ENCODE results near the gene NR2E1. TPM values are rescaled to one million over a fixed set of nuclear protein-coding genes. Genes with fewer than 3 reads are reported as not detected.

The NR2E1 gene
- polyA plus RNA-seq, 3 donors from 2014 or later, result not detected

DNA sequence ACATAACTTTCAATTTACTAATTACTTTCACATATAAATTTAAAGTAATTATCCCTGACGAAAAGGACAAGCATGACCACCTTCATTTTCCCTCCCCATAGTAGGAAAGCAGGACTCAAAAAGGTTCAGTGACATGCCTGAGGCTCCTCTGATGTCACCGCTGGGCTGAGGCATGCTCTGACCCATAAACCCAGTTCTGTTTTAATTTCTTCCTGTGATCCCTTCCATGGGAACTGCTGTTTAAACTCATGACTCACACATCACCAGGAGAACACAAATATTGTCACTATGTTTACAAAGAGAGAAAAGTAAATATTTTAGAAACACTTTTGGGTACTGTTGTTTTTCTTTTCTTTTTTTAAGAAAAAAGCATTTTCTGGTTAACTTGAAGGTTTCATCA is 38.0 kb upstream of the NR2E1 start:
- Mint-ChIP-seq H3K9me3 (no peaks in the 10 kb centered on the region), H3K4me1 (no peaks in the 10 kb centered on the region), H3K27me3 (ENCODE audit: low read depth in 3 of 3) (peaks cover 7 to 24% (median 11%) of the 10 kb centered on the region in 3 donors), H3K36me3 (peaks cover 0 to 5% (median 0%) of the 10 kb centered on the region in 3 donors), H3K4me3 (no peak overlapping the region), H3K27ac (no peak overlapping the region)
- DNase-seq, result no peak

DNA sequence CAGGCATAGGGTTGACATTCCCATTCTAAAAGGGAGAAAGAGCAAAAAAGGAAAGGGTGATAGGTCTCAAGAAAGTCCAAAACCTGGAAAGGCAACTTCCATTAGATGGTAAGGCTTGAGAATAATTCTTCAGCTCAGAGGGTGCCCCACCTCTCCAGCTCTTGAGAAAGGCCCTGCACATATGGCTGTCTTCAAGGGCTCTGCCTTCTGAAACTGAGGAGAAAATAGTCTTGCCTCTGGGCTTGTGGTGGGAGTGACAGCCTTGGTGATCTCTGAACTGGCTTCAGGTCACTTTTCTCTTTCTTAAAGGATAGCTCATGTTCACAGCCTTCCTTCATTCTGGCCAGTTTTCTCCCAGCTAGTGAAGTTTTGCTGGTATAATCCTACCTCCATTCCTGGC is 35.6 kb upstream of the NR2E1 start:
- Mint-ChIP-seq H3K4me3 (no peak overlapping the region), H3K27ac (no peak overlapping the region), H3K4me1 (peaks cover 10 to 16% of the 10 kb centered on the region in 2 donors), H3K36me3 (peaks cover 0 to 5% (median 0%) of the 10 kb centered on the region in 3 donors), H3K9me3 (no peaks in the 10 kb centered on the region), H3K27me3 (ENCODE audit: low read depth in 3 of 3) (peaks cover 16 to 32% (median 17%) of the 10 kb centered on the region in 3 donors)
- no peak for DNase-seq

DNA sequence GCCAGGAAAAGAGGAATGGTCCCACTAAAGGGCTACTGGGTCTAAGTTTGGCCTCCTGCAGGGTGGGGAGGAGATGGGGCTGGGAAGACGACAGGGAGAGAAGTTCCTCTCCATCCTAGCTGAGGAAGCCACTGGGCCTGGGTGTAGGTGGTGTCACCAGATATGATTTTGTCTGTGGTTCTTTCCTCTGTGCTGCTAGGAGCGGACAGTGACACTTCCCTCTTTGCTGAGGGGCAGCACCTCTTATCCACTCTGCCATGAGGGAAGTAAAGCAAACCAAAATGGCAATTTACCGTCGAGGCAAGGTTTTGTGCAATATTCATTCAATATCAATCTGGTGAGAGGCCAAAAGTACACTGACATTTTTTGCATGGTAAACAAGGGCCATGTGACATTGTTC is 33.0 kb upstream of the NR2E1 start:
- H3K4me1 Mint-ChIP-seq, result peaks cover 10 to 16% of the 10 kb centered on the region in 2 donors
- peak overlapping the region in 4 of 5 donors; percentile 72 to 95 (median 90) for H3K4me3 Mint-ChIP-seq
- no peak overlapping the region for H3K27ac Mint-ChIP-seq
- H3K27me3 Mint-ChIP-seq (ENCODE audit: low read depth in 3 of 3), result peaks cover 18 to 31% (median 24%) of the 10 kb centered on the region in 3 donors
- H3K9me3 Mint-ChIP-seq, result peaks cover 0 to 1% (median 0%) of the 10 kb centered on the region in 6 donors
- H3K36me3 Mint-ChIP-seq, result no peaks in the 10 kb centered on the region
- DNase-seq, result no peak

DNA sequence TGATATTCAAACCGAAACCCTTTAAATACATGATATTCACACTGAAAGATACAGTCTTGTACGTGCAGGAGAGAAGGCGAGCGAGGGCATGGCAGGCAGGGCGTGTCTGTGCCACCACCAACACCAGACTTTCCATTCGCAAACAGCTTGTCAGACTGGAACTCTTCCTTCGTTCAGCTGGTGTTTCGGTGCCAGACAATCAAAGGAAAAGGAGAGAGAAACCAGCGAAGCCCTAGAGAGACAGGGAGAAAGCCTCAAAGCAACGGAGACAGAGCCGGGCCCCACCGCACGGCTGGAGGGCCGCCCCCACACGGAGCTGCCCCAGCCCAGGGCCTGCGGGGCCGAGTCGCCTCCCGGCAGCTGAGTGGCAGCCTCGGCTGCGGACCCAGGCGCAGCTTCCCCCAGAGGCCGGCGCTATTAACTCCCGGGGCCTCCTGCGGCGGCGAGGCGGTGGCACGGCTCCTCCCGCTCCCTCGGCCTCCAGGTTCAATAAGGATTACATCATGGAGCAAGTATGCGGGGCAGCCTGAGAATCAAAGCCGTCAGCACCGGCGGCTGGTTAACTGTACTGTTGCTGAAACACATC is 32.1 kb upstream of the NR2E1 start:
- H3K9me3 Mint-ChIP-seq, result peaks cover 0 to 1% (median 0%) of the 10 kb centered on the region in 6 donors
- H3K27ac Mint-ChIP-seq, result no peak overlapping the region
- H3K4me1 Mint-ChIP-seq, result peaks cover 10 to 16% of the 10 kb centered on the region in 2 donors
- DNase-seq, result no peak
- H3K27me3 Mint-ChIP-seq (ENCODE audit: low read depth in 3 of 3), result peaks cover 18 to 28% (median 24%) of the 10 kb centered on the region in 3 donors
- peak overlapping the region; percentile 72 to 95 (median 89) for H3K4me3 Mint-ChIP-seq
- peaks cover 0 to 3% (median 0%) of the 10 kb centered on the region in 3 donors for H3K36me3 Mint-ChIP-seq

GRCh38 chr6:108134213-108134970 is 31.4 kb upstream of the NR2E1 start:
- H3K27ac Mint-ChIP-seq, result no peak overlapping the region
- peaks cover 20 to 24% (median 24%) of the 10 kb centered on the region in 3 donors for H3K27me3 Mint-ChIP-seq (ENCODE audit: low read depth in 3 of 3)
- H3K4me1 Mint-ChIP-seq, result peaks cover 10 to 16% of the 10 kb centered on the region in 2 donors
- peak overlapping the region in 4 of 5 donors; percentile 18 to 41 (median 33) for H3K4me3 Mint-ChIP-seq
- H3K36me3 Mint-ChIP-seq, result peaks cover 0 to 5% (median 2%) of the 10 kb centered on the region in 3 donors
- DNase-seq, result no peak
- peaks cover 0 to 1% (median 0%) of the 10 kb centered on the region in 6 donors for H3K9me3 Mint-ChIP-seq

GRCh38 chr6:108142240-108142639 is 23.6 kb upstream of the NR2E1 start:
- Mint-ChIP-seq H3K9me3 (peaks cover 0 to 1% (median 0%) of the 10 kb centered on the region in 6 donors), H3K27ac (no peak overlapping the region), H3K4me1 (no peaks in the 10 kb centered on the region), H3K4me3 (no peak overlapping the region), H3K36me3 (peaks cover 0 to 6% (median 3%) of the 10 kb centered on the region in 3 donors), H3K27me3 (ENCODE audit: low read depth in 3 of 3) (peaks cover 7 to 14% (median 13%) of the 10 kb centered on the region in 3 donors)
- no peak for DNase-seq

DNA sequence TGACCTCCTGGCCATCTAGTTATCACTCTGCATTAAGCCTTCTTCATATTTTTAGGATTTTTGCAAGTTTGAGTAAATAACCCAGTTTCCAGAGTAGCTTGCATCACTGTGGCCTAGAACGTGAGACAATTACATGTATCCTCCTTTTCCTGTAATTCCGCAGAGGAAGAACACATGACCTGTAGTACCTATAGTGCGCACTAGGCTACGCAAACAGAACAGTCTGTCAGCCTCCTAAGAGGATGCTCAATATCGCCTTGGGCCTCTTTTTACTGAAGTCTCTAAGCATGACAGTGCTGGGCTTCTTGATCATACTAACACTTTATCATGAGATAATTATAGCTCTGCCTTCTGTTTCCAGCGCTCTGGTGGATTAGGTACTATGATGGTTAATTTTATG is 20.2 kb upstream of the NR2E1 start:
- no peak for DNase-seq
- no peak overlapping the region for H3K4me3 Mint-ChIP-seq
- H3K27ac Mint-ChIP-seq, result no peak overlapping the region
- peaks cover 0 to 1% (median 0%) of the 10 kb centered on the region in 6 donors for H3K9me3 Mint-ChIP-seq
- peaks cover 8 to 13% (median 10%) of the 10 kb centered on the region in 3 donors for H3K27me3 Mint-ChIP-seq (ENCODE audit: low read depth in 3 of 3)
- peaks cover 0 to 3% (median 0%) of the 10 kb centered on the region in 3 donors for H3K36me3 Mint-ChIP-seq
- no peaks in the 10 kb centered on the region for H3K4me1 Mint-ChIP-seq

DNA sequence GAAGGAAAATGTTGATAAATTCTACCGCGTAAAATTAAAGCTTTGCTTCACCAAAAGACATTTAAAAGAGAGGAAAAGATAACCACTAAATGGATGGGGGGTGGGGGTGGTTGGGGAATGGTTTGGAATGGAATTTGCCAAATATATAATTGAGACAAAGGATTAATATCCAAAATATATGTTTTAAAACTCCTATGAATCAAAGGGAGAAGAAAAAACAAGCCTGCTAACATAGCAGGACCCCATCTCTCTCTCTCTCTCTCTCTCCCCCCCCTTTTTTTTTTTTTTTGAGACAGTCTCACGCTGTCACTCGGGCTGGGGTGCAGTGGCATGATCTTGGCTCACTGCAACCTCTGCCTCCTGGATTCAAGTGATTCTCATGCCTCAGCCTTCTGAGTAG is 13.4 kb upstream of the NR2E1 start:
- H3K9me3 Mint-ChIP-seq, result no peaks in the 10 kb centered on the region
- peaks cover 19 to 36% (median 20%) of the 10 kb centered on the region in 3 donors for H3K27me3 Mint-ChIP-seq (ENCODE audit: low read depth in 3 of 3)
- H3K27ac Mint-ChIP-seq, result no peak overlapping the region
- H3K4me3 Mint-ChIP-seq, result no peak overlapping the region
- H3K4me1 Mint-ChIP-seq, result peaks cover 6 to 14% of the 10 kb centered on the region in 2 donors
- peaks cover 0 to 4% (median 3%) of the 10 kb centered on the region in 3 donors for H3K36me3 Mint-ChIP-seq
- no peak for DNase-seq

DNA sequence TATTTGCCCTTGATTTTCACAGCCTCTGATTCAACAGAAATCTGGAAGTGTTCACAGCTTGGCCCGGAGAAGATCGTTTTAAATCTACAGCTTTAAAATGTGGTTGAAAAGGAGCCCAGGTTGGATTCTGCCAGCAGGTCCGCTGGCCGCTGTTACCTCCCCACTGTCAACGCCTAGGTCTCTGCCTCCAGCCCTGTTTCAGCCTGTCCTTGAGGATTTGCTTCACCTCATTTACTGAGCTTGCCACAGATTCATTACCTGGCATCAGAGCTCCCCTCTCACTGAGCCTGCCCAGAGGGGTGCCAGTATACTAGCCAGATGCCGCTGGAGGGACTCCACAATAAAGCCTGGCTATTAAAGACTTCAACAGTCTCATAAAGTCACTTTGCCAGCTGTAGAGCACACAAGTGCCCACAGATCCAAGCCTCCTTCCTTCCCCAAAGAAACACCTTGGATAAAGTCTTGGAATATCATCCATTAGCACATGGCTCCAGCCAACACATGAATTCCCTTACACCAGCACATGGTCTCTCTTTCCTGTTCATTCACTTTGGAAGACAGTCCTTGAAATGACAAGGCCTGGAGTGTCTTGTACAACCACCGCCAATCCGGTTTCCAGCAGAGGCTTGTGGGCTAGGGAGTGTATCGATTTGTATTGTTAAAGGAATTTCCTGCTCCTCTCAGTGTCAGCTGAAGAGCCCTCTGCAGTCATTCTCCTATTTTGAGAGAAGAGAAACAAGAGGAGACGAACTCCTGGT is 9.5 kb upstream of the NR2E1 start:
- H3K4me1 Mint-ChIP-seq, result peaks cover 14 to 27% of the 10 kb centered on the region in 2 donors
- no peak overlapping the region for H3K27ac Mint-ChIP-seq
- peaks cover 3 to 4% (median 3%) of the 10 kb centered on the region in 3 donors for H3K36me3 Mint-ChIP-seq
- no peak for DNase-seq
- peaks cover 29 to 51% (median 48%) of the 10 kb centered on the region in 3 donors for H3K27me3 Mint-ChIP-seq (ENCODE audit: low read depth in 3 of 3)
- peaks cover 0 to 6% (median 0%) of the 10 kb centered on the region in 6 donors for H3K9me3 Mint-ChIP-seq
- peak overlapping the region; percentile 36 to 73 (median 69) for H3K4me3 Mint-ChIP-seq

DNA sequence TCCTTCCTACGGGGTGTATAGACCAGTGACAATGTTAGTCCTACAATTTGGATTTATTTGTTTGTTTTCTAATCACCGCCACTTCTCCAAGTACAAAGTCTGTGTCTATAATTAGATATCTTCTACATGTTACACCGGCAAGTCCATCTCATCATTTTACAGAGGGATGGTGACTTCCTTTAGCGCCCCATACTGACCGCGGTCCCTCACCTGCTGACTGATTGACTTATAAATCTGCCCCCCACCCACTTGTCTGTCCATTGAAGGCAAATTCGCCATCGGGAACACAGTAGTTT is 8.9 kb upstream of the NR2E1 start:
- Mint-ChIP-seq H3K4me1 (peaks cover 14 to 27% of the 10 kb centered on the region in 2 donors), H3K4me3 (peak overlapping the region; percentile 36 to 73 (median 69)), H3K27me3 (ENCODE audit: low read depth in 3 of 3) (peaks cover 29 to 53% (median 48%) of the 10 kb centered on the region in 3 donors), H3K36me3 (peaks cover 3 to 4% (median 3%) of the 10 kb centered on the region in 3 donors), H3K9me3 (peaks cover 0 to 6% (median 0%) of the 10 kb centered on the region in 6 donors), H3K27ac (no peak overlapping the region)
- DNase-seq, result no peak

DNA sequence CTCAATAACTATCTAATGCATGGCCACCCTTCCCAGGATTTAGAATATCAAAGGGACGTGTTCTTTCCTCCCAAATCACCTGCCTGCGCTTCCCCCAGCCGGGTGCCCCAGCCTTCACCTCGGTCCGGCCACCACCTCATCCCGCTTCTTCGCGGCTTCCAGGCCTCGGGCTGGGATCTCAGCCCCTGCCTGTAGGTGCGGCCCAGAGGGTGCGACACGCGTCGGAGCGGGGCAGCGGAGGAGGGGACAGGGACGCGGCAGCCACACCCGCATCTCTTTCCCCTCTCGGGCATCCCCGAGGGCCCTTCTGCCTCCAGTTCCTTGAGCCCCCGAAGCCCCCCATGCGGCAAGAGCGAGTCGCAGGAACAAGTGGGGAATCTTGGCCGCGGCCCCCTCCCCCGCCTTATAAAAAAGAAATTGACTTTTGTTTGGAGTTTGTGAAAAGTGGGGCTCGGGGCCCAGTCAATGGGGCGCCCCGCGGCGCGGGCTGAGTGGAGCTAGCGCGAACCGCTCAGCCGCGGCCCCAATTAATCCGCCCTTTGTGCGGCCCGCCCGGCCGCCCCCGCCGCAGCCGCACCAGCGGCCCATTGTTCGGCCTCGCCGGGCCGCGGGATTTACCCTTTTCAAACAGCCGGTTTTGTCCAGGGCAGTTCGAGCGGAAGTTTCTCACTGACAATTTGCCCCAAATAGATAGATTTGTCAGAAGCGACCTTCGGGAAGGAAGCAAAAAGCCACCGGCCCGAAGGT is 8.4 kb upstream of the NR2E1 start:
- Mint-ChIP-seq H3K4me1 (peaks cover 14 to 27% of the 10 kb centered on the region in 2 donors), H3K36me3 (peaks cover 3 to 4% (median 3%) of the 10 kb centered on the region in 3 donors), H3K27ac (no peak overlapping the region), H3K4me3 (peak overlapping the region; percentile 36 to 73 (median 69)), H3K27me3 (ENCODE audit: low read depth in 3 of 3) (peaks cover 29 to 58% (median 48%) of the 10 kb centered on the region in 3 donors), H3K9me3 (peaks cover 0 to 6% (median 0%) of the 10 kb centered on the region in 6 donors)
- DNase-seq, result no peak

GRCh38 chr6:108157981-108158525 is 7.8 kb upstream of the NR2E1 start:
- Mint-ChIP-seq H3K9me3 (peaks cover 0 to 6% (median 0%) of the 10 kb centered on the region in 6 donors), H3K27ac (no peak overlapping the region)
- no peak for DNase-seq

DNA sequence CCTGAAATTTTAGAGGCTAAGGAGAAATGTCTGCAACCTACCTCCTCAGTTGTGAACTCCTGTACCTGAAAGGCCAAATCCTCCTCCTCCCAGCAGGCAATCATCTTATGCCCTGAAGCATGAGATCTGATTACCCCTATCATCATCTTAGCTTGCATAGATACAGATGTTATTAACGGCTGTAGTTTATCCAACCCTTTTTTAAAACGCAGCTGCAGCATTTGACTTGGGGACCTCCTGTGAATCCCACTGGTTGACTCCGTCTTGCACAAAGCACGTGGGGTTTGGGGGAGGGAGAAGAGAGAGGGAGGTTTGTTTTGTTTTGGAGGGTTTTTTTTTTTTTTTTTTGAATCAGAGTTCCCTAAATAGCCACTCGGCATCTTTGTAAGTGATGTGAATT is 5.8 kb upstream of the NR2E1 start:
- no peak overlapping the region for H3K27ac Mint-ChIP-seq
- H3K4me1 Mint-ChIP-seq, result peaks cover 14 to 27% of the 10 kb centered on the region in 2 donors
- H3K4me3 Mint-ChIP-seq, result no peak overlapping the region
- peaks cover 0 to 3% (median 3%) of the 10 kb centered on the region in 3 donors for H3K36me3 Mint-ChIP-seq
- H3K9me3 Mint-ChIP-seq, result peaks cover 0 to 6% (median 0%) of the 10 kb centered on the region in 6 donors
- H3K27me3 Mint-ChIP-seq (ENCODE audit: low read depth in 3 of 3), result peaks cover 28 to 67% (median 52%) of the 10 kb centered on the region in 3 donors
- DNase-seq, result no peak

More at GRCh38 chr6:108157981-108158525, 7.8 kb upstream of the NR2E1 start:
- peaks cover 27 to 57% (median 48%) of the 10 kb centered on the region in 3 donors for H3K27me3 Mint-ChIP-seq (ENCODE audit: low read depth in 3 of 3)
- H3K36me3 Mint-ChIP-seq, result peaks cover 3 to 4% (median 3%) of the 10 kb centered on the region in 3 donors
- peaks cover 14 to 27% of the 10 kb centered on the region in 2 donors for H3K4me1 Mint-ChIP-seq
- H3K4me3 Mint-ChIP-seq, result peak overlapping the region; percentile 76 to 87 (median 85)

Data from immature natural killer cell (primary cell).